CD4-positive, alpha-beta T cell treated with Interleukin-6 at 100 ng/mL for 8 hours (primary cell): ENCODE data around the gene NUDT8.
"Not testable (repeated sequence)": the region's sequence is repeated elsewhere in the genome, so short reads cannot be mapped to it uniquely, and the experiment has no call there.

Experiments
- DNase-seq: peaks from one replicate; pipeline ENCODE4 v3.0.0-alpha.2; 2020; ENCODE audit warnings: mixed read lengths, low spot score

Gene NUDT8

DNA sequence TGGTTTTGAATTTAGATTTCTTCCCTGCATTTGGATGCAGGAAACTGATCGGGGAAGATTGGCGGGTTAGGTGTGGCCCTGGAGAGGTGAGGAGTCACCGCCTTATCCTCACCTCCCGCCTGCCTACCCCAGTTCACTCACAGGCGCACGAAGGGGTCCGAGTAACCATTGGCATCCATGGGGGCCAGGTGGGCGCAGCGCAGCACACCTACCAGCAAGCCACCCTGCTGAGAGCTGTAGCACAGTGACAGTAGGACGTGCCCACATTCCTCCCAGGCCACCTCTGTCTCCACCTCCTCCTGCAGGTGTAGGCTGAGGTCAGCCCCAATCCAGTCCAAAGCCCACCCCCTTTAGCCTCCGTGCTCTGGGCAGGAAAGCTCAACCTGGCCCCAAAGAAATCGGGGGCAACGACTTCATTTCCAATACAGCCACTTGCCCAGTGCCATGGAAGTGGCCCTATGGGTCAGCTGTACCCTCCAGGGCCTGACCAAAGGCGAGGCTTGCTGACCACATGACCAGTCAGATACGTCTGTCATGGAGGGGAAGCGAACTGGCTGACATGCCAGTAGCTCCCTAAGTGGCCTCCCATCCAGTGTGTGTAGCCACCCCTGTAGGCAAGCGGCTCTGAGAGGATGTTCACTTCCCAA, 16.3 kb downstream of the NUDT8 start:
- DNase-seq: no peak

DNA sequence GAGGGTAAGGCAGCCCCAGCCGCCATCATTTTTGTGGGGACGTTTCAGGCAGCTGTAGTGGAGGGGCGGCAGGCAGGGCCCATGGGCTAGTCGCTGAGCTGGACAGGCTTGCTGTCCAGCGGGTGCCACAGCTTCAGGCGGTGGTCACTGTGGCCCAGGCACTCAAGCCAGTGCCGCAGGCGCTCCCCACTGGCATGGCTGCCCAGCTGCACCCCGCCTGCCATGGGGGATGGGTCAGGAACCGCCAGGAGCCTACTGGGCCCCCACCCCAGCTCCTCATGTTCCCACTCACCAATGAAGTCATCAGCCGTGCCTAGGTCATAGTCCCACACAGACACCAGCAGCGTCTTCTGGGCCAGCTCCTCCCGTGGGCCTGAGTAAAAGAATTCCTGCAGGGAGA, 17.0 kb downstream of the NUDT8 start:
- DNase-seq: no peak

DNA sequence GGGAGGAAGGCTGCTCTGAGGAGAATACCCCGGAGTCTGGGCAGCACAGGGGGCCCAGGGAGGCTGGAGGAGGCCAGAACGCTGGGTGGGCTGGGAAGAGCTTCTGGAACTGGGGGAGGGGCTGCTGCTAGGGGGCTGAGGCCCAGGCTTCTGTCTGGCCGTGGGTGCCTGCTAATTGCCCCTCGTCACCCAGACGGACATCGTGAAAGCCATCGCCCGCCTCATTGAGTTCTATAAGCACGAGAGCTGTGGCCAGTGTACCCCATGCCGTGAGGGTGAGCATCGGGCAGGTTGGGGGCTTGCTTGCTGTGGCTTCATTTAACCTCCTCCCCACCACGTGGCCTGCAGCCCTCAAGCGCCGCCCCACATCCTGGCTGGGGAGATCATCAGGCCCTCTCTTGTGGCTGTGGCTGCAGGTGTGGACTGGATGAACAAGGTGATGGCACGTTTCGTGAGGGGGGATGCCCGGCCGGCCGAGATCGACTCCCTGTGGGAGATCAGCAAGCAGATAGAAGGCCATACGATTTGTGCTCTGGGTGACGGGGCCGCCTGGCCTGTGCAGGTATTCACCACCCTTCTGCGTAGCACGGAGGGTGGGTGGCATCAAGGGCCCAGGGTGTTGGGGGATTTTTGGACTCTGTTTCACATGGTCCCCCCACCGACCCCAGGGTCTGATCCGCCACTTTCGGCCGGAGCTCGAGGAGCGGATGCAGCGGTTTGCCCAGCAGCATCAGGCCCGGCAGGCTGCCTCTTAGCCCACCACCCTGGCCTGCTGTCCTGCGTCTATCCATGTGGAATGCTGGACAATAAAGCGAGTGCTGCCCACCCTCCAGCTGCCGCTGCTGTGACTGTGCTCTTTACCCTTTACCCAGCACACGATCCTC, 17.8 kb downstream of the NUDT8 start:
- DNase-seq: no peak

- no peak for DNase-seq
Measured at GRCh38 chr11:67611165-67611564, 18.6 kb downstream of the NUDT8 start.

DNA sequence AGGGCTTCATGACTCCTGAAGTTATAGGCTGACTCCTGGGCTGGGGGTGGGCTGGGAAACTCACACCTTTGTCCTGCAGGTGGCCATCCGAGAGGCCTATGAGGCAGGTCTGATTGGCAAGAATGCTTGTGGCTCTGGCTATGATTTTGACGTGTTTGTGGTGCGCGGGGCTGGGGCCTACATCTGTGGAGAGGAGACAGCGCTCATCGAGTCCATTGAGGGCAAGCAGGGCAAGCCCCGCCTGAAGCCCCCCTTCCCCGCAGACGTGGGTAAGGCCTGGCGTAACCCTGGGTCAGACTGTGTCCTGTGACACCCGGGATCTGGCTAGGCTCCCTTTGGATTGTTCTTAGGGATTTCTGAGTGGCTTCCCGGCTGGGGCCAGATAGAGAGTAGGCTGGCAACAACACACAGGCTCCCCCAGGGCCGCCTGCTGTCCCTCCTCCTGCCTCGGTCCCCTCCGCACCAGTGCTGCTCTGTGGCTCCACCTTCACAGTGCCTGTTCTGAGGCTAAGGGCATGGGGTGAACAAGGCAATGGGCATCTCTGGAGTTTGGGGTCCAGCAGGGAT, 19.4 kb downstream of the NUDT8 start:
- no peak for DNase-seq

DNA sequence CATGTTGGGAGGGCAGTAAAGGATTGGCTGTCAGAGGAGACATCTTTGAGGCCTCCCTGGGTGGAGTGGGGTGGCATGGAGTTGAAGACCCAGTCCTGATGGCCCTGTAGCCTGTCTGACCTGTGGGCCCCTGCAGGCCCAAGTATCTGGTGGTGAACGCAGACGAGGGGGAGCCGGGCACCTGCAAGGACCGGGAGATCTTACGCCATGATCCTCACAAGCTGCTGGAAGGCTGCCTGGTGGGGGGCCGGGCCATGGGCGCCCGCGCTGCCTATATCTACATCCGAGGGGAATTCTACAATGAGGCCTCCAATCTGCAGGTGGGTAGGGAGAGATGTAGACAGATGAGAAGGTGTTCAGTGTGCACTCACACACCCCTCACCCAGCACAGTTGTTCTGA, 20.4 kb downstream of the NUDT8 start:
- no peak for DNase-seq

DNA sequence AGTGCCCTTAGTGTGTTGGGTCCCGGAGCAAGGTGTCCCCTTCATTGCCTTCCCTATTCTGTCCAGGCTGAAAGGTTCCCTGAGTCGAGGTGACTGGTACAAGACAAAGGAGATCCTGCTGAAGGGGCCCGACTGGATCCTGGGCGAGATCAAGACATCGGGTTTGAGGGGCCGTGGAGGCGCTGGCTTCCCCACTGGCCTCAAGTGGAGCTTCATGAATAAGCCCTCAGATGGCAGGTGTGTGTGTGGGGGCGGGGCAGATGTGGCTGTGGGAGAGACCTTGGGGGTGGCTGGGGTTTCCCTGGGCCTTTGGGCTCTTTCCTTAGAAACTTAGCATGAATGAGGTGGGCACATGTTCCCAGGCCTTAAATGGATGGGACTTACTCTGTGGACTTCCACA, 21.3 kb downstream of the NUDT8 start:
- no peak for DNase-seq

DNA sequence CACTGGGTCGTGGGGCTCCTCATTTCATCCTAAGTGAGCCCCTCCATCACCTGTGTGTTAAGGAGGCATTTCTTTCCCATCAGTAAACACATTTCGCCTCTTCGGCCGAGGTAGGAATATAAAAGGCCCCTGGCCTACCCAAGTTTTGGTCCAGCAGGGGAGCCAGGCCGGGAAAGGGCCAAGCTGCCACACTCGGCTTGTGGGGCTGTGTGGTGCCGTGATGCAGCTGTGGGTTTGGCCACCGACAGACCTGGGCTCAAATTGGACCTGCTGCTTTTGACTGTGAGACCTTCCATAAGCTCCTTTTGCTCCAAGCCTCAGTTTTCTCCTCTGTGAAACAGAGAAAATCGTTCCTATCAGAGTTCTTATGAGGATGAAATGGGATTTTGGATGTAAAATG, 22.2 kb downstream of the NUDT8 start:
- no peak for DNase-seq

DNA sequence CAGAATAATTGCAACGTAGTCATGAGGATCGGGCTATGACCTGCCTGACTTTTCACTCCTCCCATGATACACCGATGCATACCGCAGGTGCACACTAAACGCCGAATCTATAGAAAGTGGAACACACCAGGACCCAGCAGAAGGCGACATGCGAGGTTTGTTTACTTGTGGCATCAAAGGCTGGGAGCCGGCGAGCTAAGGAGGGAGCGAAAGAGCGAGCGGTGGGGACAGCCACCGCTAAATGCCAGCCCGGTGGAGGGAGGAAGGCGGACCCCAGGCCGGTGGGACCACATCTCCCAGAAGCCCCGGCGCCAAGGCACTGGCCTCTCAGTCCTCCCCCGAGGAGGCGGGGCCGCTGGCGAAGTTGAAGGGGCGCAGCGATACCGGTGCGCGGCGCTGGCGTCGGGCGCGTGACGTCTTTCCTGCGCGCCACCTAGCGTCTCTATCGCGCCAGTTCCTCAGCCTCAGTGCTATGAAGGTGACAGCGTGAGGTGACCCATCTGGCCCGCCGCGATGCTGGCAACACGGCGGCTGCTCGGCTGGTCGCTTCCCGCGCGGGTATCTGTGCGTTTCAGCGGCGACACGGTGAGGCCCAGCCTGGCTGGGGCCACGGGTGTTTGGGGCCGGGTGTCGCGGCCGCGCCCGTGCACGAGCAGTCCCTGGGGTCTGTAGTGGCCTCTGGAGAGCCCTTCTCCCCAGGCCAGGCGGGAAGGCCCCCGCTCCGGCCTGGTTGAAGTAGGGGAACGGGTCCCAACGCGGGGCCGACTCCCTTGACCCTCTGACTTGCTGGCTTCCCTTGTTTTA, 23.0 kb downstream of the NUDT8 start, which contains the start of gene NDUFV1:
NDUFV1 (plus strand) TSS at position 445 of the 804 bp plus-strand sequence; CDS start at position 514, 69 bp downstream.
- DNase-seq: peak; percentile 96

DNA sequence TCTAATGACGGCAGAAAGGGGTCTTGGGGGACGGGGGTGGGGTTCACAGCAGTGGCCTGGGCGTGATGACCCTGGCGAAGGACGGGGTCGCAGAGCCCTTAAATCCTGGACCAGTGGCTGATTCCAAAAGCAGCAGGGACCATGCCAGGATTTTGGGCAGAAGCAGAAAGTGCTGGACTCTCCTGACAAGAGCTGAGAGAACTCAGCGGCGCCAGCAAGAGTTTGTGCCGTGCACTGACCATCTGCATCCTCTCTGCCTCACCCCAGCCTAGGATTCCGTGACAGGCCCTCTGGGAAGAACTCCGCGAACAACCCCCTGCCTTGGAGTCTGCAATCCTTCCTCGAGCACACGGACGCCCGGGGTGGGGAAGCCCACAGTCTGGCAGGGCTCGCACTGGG, 23.6 kb downstream of the NUDT8 start:
- no peak for DNase-seq

DNA sequence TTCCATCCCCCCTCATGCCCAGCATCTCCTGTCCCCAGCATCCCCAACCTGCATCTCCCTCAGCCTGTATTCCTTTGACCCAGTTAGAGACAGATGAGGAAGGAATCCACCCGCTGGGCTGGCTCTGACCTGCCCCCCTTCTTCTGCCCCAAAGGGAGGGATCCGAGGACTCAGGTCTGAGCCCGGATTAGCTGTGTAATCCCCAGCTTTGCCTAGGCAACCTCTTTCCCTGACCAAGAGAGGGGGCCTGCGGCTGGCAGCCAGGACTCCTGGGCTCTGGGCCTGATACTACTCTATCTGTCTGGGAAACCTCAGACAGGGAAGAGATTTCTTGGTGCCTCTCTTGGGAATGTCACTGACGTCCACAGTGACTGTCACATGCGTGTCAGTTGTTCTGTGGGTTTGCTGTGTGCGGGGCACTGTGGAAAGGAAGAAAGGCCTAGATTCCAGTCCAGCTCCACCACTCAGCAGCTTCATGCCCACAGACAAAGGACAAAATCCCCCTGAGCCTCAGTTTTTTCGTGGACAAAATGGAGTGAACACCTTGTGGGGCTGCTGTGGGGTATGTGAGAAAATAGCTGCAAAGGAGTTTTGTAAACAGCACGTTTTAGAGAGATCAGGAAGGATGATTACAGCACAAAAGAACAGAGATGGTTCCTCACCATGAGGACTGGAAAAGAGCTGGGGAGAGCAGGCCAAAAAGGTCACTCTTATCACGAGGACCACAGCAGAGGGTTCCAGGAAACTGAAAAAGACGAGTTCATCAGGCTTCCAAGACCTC, 24.3 kb downstream of the NUDT8 start:
- no peak for DNase-seq

DNA sequence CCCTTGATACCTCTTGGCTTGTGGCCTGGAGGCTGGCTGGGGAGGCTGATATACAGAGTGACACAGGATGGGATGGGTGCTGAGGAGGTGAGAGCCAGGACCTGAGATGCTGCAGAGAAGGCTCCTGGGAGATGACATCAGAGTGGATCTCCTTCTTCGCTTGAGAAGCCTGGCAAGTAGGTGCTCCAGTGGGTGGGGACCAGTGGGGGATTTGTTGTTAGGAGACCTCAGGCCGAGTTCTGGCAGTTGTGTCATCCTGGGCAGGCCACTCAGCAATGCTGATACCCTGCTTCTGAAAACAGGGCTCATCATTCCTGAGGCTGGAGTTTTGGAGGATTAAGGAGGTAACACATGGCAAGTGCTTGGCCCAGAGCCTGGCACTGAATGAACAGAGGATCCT, 24.9 kb downstream of the NUDT8 start:
- no peak for DNase-seq

DNA sequence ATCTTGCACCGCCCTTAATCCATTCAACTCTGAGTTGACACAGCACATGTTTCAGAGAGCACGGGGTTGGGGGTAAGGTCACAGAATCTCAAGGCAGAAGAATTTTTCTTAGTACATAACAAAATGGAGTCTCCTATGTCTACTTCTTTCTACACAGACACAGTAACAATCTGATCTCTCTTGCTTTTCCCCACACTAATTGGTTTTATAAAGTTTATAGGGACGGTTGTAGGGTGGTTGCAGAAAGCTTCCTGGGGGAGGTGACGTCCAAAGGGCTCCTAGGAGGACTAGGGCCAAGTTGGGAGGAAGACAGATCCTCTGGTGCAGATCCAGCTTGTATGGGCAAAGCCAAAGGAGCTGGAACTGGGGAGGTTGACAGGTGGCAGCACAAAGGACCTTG, 25.6 kb downstream of the NUDT8 start:
- DNase-seq: not testable (repeated sequence)

DNA sequence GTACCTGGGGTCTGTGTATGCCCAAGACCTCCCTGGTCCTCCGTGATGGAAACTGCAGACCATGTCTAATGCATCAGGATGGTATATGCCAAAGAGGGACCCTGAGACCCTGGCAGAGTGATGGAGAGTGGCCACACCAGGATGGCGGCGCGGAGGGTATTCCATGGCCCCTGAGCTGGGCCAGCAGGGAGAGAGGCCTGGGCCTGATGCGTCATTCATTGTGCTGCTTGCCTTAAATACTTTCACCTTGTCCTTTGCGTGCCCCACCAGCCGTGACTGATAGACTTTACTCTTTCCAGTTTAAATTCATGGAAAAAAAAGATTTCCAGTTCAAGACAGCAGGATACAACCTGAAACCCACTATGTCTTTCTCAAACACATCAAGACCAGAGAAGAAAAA, 28.6 kb downstream of the NUDT8 start:
- no peak for DNase-seq

- DNase-seq: no peak
Measured at GRCh38 chr11:67600324-67601029, 29.3 kb downstream of the NUDT8 start.

DNA sequence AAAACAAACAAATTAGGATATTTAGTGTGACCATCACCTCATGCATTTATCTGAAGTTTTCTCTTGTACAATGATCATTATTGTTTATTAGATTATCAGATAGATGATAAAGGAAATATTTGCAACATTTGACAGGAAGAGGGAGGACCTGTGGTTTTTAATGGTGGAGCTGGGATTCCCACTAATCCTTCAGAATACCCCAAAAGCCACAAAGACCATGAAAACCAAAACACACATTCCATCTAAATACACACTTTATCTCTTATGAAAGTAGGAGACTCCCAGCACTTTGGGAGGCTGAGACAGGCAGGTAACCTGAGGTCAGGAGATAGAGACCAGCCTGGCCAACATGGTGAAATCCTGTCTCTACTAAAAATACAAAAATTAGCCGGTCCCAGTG, 30.6 kb downstream of the NUDT8 start:
- DNase-seq: no peak

- DNase-seq: not testable (repeated sequence)
Measured at GRCh38 chr11:67597963-67598362, 31.8 kb downstream of the NUDT8 start.

- not testable (repeated sequence) for DNase-seq
Measured at GRCh38 chr11:67597458-67597857, 32.3 kb downstream of the NUDT8 start.

DNA sequence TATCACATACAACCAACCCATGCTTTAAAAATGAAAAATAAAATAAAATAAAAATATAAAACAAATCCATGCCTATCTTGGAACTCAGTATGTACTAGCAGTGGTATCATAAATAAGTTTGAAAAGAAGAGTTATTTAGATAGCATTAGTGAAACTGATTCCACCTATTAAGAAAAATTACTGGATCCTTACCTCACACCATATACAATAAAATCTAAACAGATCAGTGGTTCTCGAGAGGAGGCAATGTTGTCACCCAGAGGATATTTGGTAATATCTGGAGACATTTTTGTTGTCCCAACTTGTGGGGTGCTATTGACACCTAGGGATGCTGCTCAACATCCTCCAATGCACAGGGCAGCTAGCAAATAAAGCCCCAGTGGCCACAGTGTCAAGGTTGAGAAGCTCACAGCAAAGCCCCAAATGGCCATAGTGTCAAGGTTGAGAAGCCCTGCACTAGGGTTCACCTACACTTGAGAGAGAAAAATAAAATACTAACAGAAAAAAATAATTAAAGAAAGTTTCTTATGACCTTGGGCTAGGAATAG, 32.9 kb downstream of the NUDT8 start:
- DNase-seq: no peak

GRCh38 chr11:67594480-67594879, 35.3 kb downstream of the NUDT8 start:
- DNase-seq: no peak

DNA sequence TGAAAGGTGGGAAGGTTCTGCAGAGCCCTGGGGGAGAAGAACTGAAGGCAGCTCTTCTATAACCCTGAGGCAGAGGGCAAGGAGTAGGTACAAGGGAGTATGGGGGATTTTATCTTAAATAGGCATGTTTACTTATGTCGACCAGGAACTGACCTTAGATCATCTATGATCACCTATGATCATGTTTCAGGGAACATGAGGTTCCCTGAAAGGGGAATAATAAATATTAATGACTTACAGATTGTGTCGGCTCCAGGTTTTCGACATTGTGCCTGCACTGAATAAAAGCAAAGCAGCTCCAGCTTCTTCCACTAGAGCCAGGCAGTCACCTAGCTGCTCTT, 36.2 kb downstream of the NUDT8 start:
- DNase-seq: no peak
